Ovary (tissue), 3 donors: ENCODE measurements around the gene TMEM72.

ENCODE experiments used
- CTCF ChIP-seq, 3 donors: fragments of 450-650 bp in 2 of 3; fragments of 200-600 bp in 1 of 3; IDR thresholded peaks; one replicate each; pipeline versions ENCODE4 v1.5.1 to v1.8.0; 2016 to 2022; ENCODE audit warnings: antibody characterized with exemption in 3 of 3, mild to moderate bottlenecking in 1 of 3
- POLR2A ChIP-seq: fragments of 450-650 bp; IDR thresholded peaks from one replicate; pipeline ENCODE4 v1.6.1; 2017; ENCODE audit warnings: antibody characterized with exemption, mild to moderate bottlenecking, moderate library complexity
- donor health status: DM: no; HTN: no; CAD: no.

- TF ChIP-seq CTCF (IDR thresholded peaks at IDR 0.05) = no peak
- TF ChIP-seq POLR2A = no peak
Observed at GRCh38 chr10:44928462-44928861, 17.3 kb downstream of the TMEM72 start.
